MCF 10A (cell line): Measurements from ENCODE around the gene MOB2. TPM values are rescaled to one million over a fixed set of nuclear protein-coding genes. Genes with fewer than 3 reads are reported as not detected.

Source experiments
- BruUV-seq: library from RNA; stranded (reverse); fragments of 400-500 nt; replicated peaks from 2 replicates; lab custom pipeline; 2021; lab: Mats Ljungman, UMichigan
- CTCF ChIA-PET: fragments of 300-600 bp; sonication (Branson Sonifier 250); formaldehyde crosslinking; extraction: SDS; loops from one replicate; lab custom pipeline; 2021; ENCODE audit warnings: antibody characterized with exemption, inconsistent platforms; lab: Yijun Ruan, JAX
- POLR2A ChIA-PET: fragments of 300-600, 350-650 bp; sonication (Branson Sonifier 250); formaldehyde crosslinking; extraction: SDS; loops from one replicate; lab custom pipeline; 2020; ENCODE audit warnings: antibody characterized with exemption, inconsistent platforms; lab: Yijun Ruan, JAX
- DNase-seq: peaks from one replicate; pipeline ENCODE4 v3.0.0-alpha.2; 2018; ENCODE audit not compliant: unreplicated experiment
- H3K27ac Mint-ChIP-seq: one replicate; pipeline ENCODE4 v1.8.0; 2022; ENCODE audit warnings: mild to moderate bottlenecking, low read depth, mixed read lengths; ENCODE audit not compliant: unreplicated experiment
- H3K27me3 Mint-ChIP-seq: one replicate; pipeline ENCODE4 v1.8.0; 2022; ENCODE audit warnings: mixed read lengths; ENCODE audit not compliant: insufficient read depth, unreplicated experiment
- H3K36me3 Mint-ChIP-seq: one replicate; pipeline ENCODE4 v1.8.0; 2022; ENCODE audit warnings: mild to moderate bottlenecking, moderate library complexity, mixed read lengths; ENCODE audit not compliant: insufficient read depth, unreplicated experiment
- H3K4me1 Mint-ChIP-seq: one replicate; pipeline ENCODE4 v1.8.0; 2022; ENCODE audit warnings: mixed read lengths; ENCODE audit not compliant: insufficient read depth, unreplicated experiment
- H3K4me3 Mint-ChIP-seq: one replicate; pipeline ENCODE4 v1.8.0; 2022; ENCODE audit warnings: mild to moderate bottlenecking, moderate library complexity, mixed read lengths; ENCODE audit not compliant: unreplicated experiment
- H3K9me3 Mint-ChIP-seq: one replicate; pipeline ENCODE4 v1.8.0; 2022; ENCODE audit warnings: mixed read lengths; ENCODE audit not compliant: unreplicated experiment
- intact Hi-C: fragments of 100-400 bp; cut with micrococcal nuclease; formaldehyde crosslinking; loops from 2 replicates; pipeline ENCODE4 v1.14.1; 2022
- total RNA-seq: library from RNA; stranded (reverse); gene quantifications from 2 replicates; pipeline ENCODE4 v1.2.3, GENCODE V29; 2022
- TF ChIP-seq, protein P1 (sequence below): fragments of 200-600 bp; IDR thresholded peaks from one replicate; pipeline ENCODE4 v1.8.0; 2022; ENCODE audit warnings: antibody characterized with exemption, mild to moderate bottlenecking; ENCODE audit not compliant: unreplicated experiment

The MOB2 gene
- total RNA-seq, 1 experiment from 2014 or later = 20.2 TPM

DNA sequence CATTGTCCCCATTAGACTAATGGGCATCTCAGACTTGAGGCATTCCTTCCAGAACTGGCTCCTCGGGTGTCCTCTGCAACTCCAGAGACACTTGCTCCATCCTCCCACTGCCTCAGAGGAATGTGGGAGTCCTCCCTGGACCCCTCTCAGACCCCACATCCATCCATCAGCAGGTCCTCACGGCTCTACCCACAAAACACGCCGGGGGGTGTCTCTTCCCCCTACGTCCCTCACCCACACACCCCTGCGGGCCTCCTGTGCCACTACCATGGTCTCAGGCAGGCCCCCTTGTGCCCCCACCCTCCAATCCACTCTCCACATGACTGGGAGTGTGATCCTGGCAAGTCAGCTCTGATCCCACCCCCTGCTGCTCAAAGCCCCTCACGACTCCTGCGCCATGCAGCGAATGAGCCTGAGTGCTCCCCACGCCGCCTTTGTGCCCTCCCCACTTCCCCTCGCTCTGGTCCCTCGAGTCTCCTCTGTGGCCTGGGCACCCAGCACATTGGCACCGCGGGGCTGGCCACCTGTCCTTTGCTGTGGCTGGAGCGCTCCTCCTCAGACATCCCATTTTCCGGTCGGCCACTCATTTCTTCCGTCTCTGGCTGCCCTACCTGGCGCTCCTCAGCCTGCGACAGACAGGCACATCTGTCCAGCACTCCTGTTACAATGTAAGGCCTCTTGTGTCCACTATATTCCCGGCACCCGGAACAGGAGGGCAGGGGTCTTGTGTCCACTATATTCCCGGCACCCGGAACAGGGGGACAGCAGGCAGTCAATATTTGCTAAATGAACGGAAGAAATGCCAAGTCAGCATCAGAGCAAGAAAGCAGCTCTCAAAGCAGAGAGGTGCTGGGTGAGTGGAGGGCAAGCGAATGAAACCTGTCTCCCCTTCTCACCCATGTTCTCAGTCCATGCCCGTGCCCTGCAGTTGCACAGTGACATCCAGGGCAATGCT lies 14.2 kb upstream of the MOB2 start:
- ChIA-PET CTCF (interaction anchor here (0.6 to 1.4 kb wide), 2 partner anchors 15 to 59 kb away, joined by 3 read pairs; no protein-coding TSS in a partner anchor), POLR2A (no interaction called here)
- H3K36me3 Mint-ChIP-seq = peaks cover 18% of the 10 kb centered on the region
- no peak for DNase-seq
- H3K9me3 Mint-ChIP-seq = no peaks in the 10 kb centered on the region
- TF ChIP-seq, protein P1, sequence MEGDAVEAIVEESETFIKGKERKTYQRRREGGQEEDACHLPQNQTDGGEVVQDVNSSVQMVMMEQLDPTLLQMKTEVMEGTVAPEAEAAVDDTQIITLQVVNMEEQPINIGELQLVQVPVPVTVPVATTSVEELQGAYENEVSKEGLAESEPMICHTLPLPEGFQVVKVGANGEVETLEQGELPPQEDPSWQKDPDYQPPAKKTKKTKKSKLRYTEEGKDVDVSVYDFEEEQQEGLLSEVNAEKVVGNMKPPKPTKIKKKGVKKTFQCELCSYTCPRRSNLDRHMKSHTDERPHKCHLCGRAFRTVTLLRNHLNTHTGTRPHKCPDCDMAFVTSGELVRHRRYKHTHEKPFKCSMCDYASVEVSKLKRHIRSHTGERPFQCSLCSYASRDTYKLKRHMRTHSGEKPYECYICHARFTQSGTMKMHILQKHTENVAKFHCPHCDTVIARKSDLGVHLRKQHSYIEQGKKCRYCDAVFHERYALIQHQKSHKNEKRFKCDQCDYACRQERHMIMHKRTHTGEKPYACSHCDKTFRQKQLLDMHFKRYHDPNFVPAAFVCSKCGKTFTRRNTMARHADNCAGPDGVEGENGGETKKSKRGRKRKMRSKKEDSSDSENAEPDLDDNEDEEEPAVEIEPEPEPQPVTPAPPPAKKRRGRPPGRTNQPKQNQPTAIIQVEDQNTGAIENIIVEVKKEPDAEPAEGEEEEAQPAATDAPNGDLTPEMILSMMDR = no peak
- H3K4me1 Mint-ChIP-seq = peaks cover 14% of the 10 kb centered on the region
- no peak overlapping the region for H3K27ac Mint-ChIP-seq
- H3K27me3 Mint-ChIP-seq = no peaks in the 10 kb centered on the region
- no peak overlapping the region for H3K4me3 Mint-ChIP-seq
- intact Hi-C loops = no loop called here
- BruUV-seq = no TSS peak

DNA sequence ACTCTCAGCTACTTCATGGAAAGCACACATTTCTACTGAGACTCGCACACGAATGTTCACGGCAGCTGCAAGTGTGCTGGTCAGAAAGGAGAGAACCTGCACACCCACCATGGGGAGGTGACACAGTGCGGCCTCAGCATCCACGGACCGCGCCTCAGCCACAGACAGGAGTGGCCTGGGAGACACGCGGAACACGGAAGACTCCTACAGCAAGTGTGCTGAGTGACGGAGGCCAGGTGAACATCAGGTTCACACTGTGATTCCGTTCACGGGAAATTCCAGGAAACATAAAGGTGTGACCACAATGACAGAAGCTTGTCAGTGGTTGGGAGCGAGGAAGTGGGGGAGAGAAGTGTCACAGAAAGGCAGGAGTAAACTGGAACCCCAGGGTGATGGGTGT lies 13.3 kb upstream of the MOB2 start:
- no peaks in the 10 kb centered on the region for H3K9me3 Mint-ChIP-seq
- DNase-seq = no peak

DNA sequence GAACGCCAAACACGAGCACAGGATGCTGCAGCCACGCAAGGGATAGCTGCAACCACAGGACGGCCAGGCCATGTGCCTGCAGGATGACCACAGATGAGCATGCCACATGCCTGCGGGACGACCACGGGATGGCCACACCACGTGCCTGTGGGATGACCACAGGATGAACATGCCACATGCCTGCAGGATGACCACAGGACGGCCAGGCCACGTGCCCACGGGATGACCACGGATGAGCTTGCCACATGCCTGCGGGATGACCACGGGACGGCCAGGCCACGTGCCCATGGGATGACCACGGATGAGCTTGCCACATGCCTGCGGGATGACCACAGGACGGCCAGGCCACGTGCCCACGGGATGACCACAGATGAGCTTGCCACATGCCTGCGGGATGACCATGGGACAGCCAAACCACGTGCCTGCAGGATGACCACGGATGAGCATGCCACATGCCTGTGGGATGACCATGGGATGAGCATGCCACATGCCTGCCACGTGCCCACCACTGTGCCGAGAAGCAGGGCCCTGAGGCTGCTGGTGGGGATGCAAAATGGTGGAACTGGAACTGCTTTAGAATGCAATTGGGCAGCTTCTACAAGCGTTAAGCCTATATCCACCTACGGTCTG lies 12.8 kb upstream of the MOB2 start:
- no peak for DNase-seq
- CTCF ChIA-PET = interaction anchor here (0.6 to 1.4 kb wide), 6 partner anchors 17 to 572 kb away, joined by 3 to 5 read pairs (median 3); no protein-coding TSS in a partner anchor
- H3K27ac Mint-ChIP-seq = no peak overlapping the region
- no TSS peak for BruUV-seq
- H3K4me3 Mint-ChIP-seq = no peak overlapping the region
- no peaks in the 10 kb centered on the region for H3K27me3 Mint-ChIP-seq
- POLR2A ChIA-PET = no interaction called here
- intact Hi-C loops = no loop called here
- TF ChIP-seq, protein P1 = no peak
- H3K9me3 Mint-ChIP-seq = no peaks in the 10 kb centered on the region
- H3K4me1 Mint-ChIP-seq = peaks cover 14% of the 10 kb centered on the region
- H3K36me3 Mint-ChIP-seq = peaks cover 18% of the 10 kb centered on the region

More for the DNA sequence above, 13.3 kb upstream of the MOB2 start:
- ChIA-PET CTCF (interaction anchor here (0.6 to 1.4 kb wide), 3 partner anchors 16 to 75 kb away, joined by 3 to 5 read pairs (median 3); no protein-coding TSS in a partner anchor), POLR2A (no interaction called here)
- intact Hi-C loops = no loop called here
- no peak overlapping the region for H3K4me3 Mint-ChIP-seq
- H3K36me3 Mint-ChIP-seq = peaks cover 18% of the 10 kb centered on the region
- H3K4me1 Mint-ChIP-seq = peaks cover 14% of the 10 kb centered on the region
- TF ChIP-seq, protein P1 = no peak
- H3K27ac Mint-ChIP-seq = no peak overlapping the region
- no TSS peak for BruUV-seq
- no peaks in the 10 kb centered on the region for H3K27me3 Mint-ChIP-seq

DNA sequence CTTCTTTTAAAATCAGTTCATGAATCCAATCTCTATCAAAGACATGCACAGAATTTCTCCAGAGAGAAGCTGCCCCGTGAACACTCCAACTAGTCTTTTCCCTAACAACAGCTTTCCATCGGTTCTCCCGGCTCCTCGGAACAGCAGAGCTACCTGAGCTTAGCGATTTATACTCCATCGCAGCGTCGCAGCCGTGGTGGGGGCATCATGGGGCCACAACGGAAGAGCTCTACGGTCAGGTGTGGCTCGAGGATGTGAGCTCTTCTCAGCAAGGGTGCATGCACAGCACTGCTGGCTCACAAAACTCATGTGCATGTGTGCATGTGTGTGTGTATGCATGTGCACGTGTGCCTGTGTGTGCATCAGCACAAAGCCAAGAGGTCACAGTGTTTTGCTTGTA lies 11.7 kb upstream of the MOB2 start:
- H3K27me3 Mint-ChIP-seq = no peaks in the 10 kb centered on the region
- H3K9me3 Mint-ChIP-seq = no peaks in the 10 kb centered on the region
- no TSS peak for BruUV-seq
- H3K4me1 Mint-ChIP-seq = peaks cover 14% of the 10 kb centered on the region
- TF ChIP-seq, protein P1 = no peak
- H3K4me3 Mint-ChIP-seq = no peak overlapping the region
- intact Hi-C loops = no loop called here
- peaks cover 18% of the 10 kb centered on the region for H3K36me3 Mint-ChIP-seq
- no peak overlapping the region for H3K27ac Mint-ChIP-seq
- DNase-seq = no peak
- ChIA-PET CTCF (no interaction called here), POLR2A (no interaction called here)
